PC-3 (cell line): ENCODE results near the gene FAM151A. TPM values are rescaled to one million over a fixed set of nuclear protein-coding genes. Genes with fewer than 3 reads are reported as not detected.

Experiments used
- ATAC-seq: fragments of 200-7000 bp; cut with Tn5 transposase; 2 replicates; pipeline ENCODE4 v1.9.1; 2020; ENCODE audit warnings: mild to moderate bottlenecking, moderate library complexity
- BruUV-seq: library from RNA; stranded (reverse); fragments of 400-500 nt; replicated peaks from 2 replicates; lab custom pipeline; 2021; lab: Mats Ljungman, UMichigan
- CTCF ChIA-PET: fragments of 300-600 bp; sonication (Branson Sonifier 250); formaldehyde crosslinking; loops from one replicate; lab custom pipeline; 2022; ENCODE audit warnings: antibody characterized with exemption; lab: Charles Lee
- POLR2A ChIA-PET: fragments of 300-600 bp; sonication (Branson Sonifier 250); formaldehyde crosslinking; loops from one replicate; lab custom pipeline; 2022; ENCODE audit warnings: antibody characterized with exemption; ENCODE audit not compliant: unreplicated experiment; lab: Charles Lee
- DNase-seq: peaks from one replicate; pipeline ENCODE4 v3.0.0-alpha.2; 2015
- H2AFZ ChIP-seq: fragments of 300-600 bp; sonication (generic); 2 replicates; pipeline ENCODE4 v1.6.0; 2016; ENCODE audit warnings: antibody characterized with exemption, low read length
- H3F3A ChIP-seq: fragments of 300-600 bp; sonication (generic); one replicate; pipeline ENCODE4 v1.6.0; 2017; ENCODE audit warnings: antibody characterized with exemption, low read length, control low read depth, mild to moderate bottlenecking; ENCODE audit not compliant: unreplicated experiment
- H3K27ac ChIP-seq: fragments of 300-600 bp; sonication (generic); 2 replicates; pipeline ENCODE4 v1.5.1; 2016; ENCODE audit warnings: mild to moderate bottlenecking, low read length
- H3K27me3 ChIP-seq: fragments of 300-600 bp; sonication (generic); 2 replicates; pipeline ENCODE4 v1.6.1; 2016; ENCODE audit warnings: low read length, mixed read lengths
- H3K36me3 ChIP-seq: fragments of 300-600 bp; sonication (generic); 2 replicates; pipeline ENCODE4 v1.6.1; 2016; ENCODE audit warnings: low read depth, mixed run types, low read length, mixed read lengths
- H3K4me1 ChIP-seq: fragments of 300-600 bp; sonication (generic); 2 replicates; pipeline ENCODE4 v1.5.1; 2016; ENCODE audit warnings: low read length; ENCODE audit not compliant: insufficient read depth
- H3K4me2 ChIP-seq: fragments of 300-600 bp; sonication (generic); 2 replicates; pipeline ENCODE4 v1.6.0; 2016; ENCODE audit warnings: low read length
- H3K4me3 ChIP-seq: fragments of 300-600 bp; sonication (generic); 2 replicates; pipeline ENCODE4 v1.5.1; 2016; ENCODE audit warnings: mild to moderate bottlenecking, low read length, mixed read lengths
- H3K79me2 ChIP-seq: fragments of 300-600 bp; sonication (generic); 2 replicates; pipeline ENCODE4 v1.6.1; 2017; ENCODE audit warnings: low read length, mixed read lengths
- H3K9ac ChIP-seq: fragments of 300-600 bp; sonication (generic); 2 replicates; pipeline ENCODE4 v1.6.0; 2016; ENCODE audit warnings: mild to moderate bottlenecking, low read length
- H3K9me2 ChIP-seq: fragments of 300-600 bp; sonication (generic); replicated peaks from 2 replicates; pipeline ENCODE4 v1.6.1; 2016; ENCODE audit warnings: mixed run types, low read length, mixed read lengths
- H3K9me3 ChIP-seq: fragments of 300-600 bp; sonication (generic); 2 replicates; pipeline ENCODE4 v1.6.1; 2016; ENCODE audit warnings: low read length, mixed read lengths
- H4K20me1 ChIP-seq: fragments of 300-600 bp; sonication (generic); 2 replicates; pipeline ENCODE4 v1.6.1; 2016; ENCODE audit warnings: low read length, mixed read lengths
- CTCF ChIP-seq: fragments of 300-600 bp; sonication (generic); conservative IDR thresholded peaks from 2 replicates; pipeline ENCODE4 v1.5.1; 2017; ENCODE audit warnings: antibody characterized with exemption, low read depth, mild to moderate bottlenecking, low read length
- EZH2 ChIP-seq: fragments of 300-600 bp; sonication (generic); IDR thresholded peaks from one replicate; pipeline ENCODE4 v1.6.1; 2017; ENCODE audit warnings: antibody characterized with exemption, mild to moderate bottlenecking, low read length; ENCODE audit not compliant: unreplicated experiment
- EZH2phosphoT487 ChIP-seq: fragments of 300-600 bp; sonication (generic); IDR thresholded peaks from 2 replicates; pipeline ENCODE4 v1.6.1; 2018; ENCODE audit warnings: mild to moderate bottlenecking, antibody characterized with exemption, low read length, borderline replicate concordance
- intact Hi-C: fragments of 100-400 bp; cut with micrococcal nuclease; formaldehyde crosslinking; loops from 2 replicates; pipeline ENCODE4 v1.9.0; 2023
- total RNA-seq: library from RNA; depleted of rRNA; stranded (reverse); fragments of >200 nt; gene quantifications from 2 replicates; pipeline ENCODE4 v1.2.3, GENCODE V29; 2014

Gene FAM151A
- total RNA-seq, 1 experiment from 2014 or later: not detected

GRCh38 chr1:54658164-54658913 lies 35.0 kb upstream of the FAM151A start:
- H3K27me3 ChIP-seq: no peaks in the 10 kb centered on the region
- DNase-seq (no peak), ATAC-seq (no peak)
- intact Hi-C loops: no loop called here
- H3K36me3 ChIP-seq: no peaks in the 10 kb centered on the region
- no peaks in the 10 kb centered on the region for H4K20me1 ChIP-seq
- no peak overlapping the region for H3K27ac ChIP-seq
- no peak overlapping the region for H3K4me2 ChIP-seq
- BruUV-seq: no TSS peak
- ChIA-PET CTCF (no interaction called here), POLR2A (interaction anchor here (0.5 kb wide), 1 partner anchor 1830 kb away, joined by 3 read pairs; no protein-coding TSS in a partner anchor)
- no peak overlapping the region for H3K4me3 ChIP-seq
- no peak overlapping the region for H3K9ac ChIP-seq
- H2AFZ ChIP-seq: no peak overlapping the region
- H3K4me1 ChIP-seq: no peaks in the 10 kb centered on the region
- H3F3A ChIP-seq: no peaks in the 10 kb centered on the region
- H3K9me2 ChIP-seq: no peaks in the 10 kb centered on the region
- no peaks in the 10 kb centered on the region for H3K79me2 ChIP-seq
- H3K9me3 ChIP-seq: no peaks in the 10 kb centered on the region
- TF ChIP-seq EZH2phosphoT487: no peak
- no peak for TF ChIP-seq CTCF
- no peak for TF ChIP-seq EZH2

DNA sequence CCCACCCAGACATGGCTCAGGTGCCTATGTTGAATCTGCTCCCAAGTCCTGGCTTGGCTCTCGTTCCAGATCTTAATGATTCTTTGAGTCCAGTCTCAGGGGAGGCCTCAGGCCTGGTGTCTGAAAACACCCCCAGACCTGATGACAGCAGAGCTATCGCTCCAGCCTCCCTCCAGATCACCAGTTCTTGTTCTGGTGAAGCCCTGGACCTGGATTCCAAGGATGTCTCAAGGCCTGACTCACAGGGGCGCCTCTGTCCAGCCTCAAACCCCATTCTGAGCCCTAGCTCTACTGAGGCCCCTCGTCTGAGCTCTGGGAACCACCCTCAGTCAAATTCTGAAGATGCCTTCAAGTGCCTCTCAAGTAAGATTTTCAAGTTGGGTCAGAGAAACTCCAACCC lies 29.7 kb upstream of the FAM151A start:
- TF ChIP-seq EZH2phosphoT487: no peak
- TF ChIP-seq CTCF: no peak
- no peak for TF ChIP-seq EZH2
- ATAC-seq: no peak
- Histone ChIP-seq H3K9ac (no peak overlapping the region), H3K4me1 (no peaks in the 10 kb centered on the region), H2AFZ (no peak overlapping the region), H4K20me1 (no peaks in the 10 kb centered on the region), H3K36me3 (no peaks in the 10 kb centered on the region), H3K27ac (no peak overlapping the region), H3K4me2 (no peak overlapping the region), H3K79me2 (no peaks in the 10 kb centered on the region), H3K4me3 (no peak overlapping the region), H3F3A (no peaks in the 10 kb centered on the region), H3K27me3 (peaks cover 23% of the 10 kb centered on the region; the same call in 1 of the 2 replicates), H3K9me3 (no peaks in the 10 kb centered on the region), H3K9me2 (no peaks in the 10 kb centered on the region)
- intact Hi-C loops: no loop called here
- ChIA-PET POLR2A (no interaction called here), CTCF (no interaction called here)
- no TSS peak for BruUV-seq
- no peak for DNase-seq

DNA sequence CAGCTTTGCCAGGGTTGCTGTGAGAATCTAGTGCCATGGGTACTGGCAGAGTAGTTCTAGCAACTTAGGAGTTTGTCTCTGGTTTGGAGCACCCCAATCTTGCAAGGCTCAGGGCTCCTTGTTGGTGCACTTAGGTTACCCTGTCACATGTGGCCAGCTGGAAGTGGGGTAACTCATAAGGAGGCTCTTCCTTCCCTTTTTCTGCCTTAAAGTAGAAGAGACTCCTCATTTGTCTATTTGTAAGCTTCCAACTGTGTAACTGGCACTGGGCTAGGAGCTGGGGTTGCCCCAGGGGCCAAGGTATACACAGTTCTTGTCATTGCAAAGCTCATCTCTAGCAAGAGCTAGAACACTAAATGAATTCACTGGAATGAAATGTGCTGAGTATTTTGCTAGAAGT lies 28.8 kb upstream of the FAM151A start:
- POLR2A ChIA-PET: interaction anchor here (0.6 kb wide), 1 partner anchor 23 kb away, joined by 5 read pairs; no protein-coding TSS in a partner anchor
- Histone ChIP-seq H4K20me1 (no peaks in the 10 kb centered on the region), H3K9me3 (no peaks in the 10 kb centered on the region), H3F3A (no peaks in the 10 kb centered on the region), H3K9me2 (no peaks in the 10 kb centered on the region), H3K4me1 (no peaks in the 10 kb centered on the region), H3K36me3 (no peaks in the 10 kb centered on the region), H3K79me2 (no peaks in the 10 kb centered on the region), H3K27ac (no peak overlapping the region), H3K9ac (no peak overlapping the region), H3K27me3 (peaks cover 23% of the 10 kb centered on the region; the same call in 1 of the 2 replicates), H2AFZ (no peak overlapping the region), H3K4me3 (no peak overlapping the region), H3K4me2 (no peak overlapping the region)
- no peak for DNase-seq
- TF ChIP-seq CTCF (no peak), EZH2 (no peak), EZH2phosphoT487 (no peak)
- no TSS peak for BruUV-seq
- CTCF ChIA-PET: no interaction called here
- ATAC-seq: no peak
- intact Hi-C loops: no loop called here
